Epidermal melanocyte (primary cell): ENCODE measurements around the gene LINC01488.
A peak's percentile ranks its signal among the peaks of the same experiment; 100 is the strongest.

Source experiments
- DNase-seq: peaks from one replicate; pipeline ENCODE4 v3.0.0; 2011; ENCODE audit warnings: low spot score; ENCODE audit not compliant: insufficient read length

The LINC01488 gene

GRCh38 chr11:69481393-69481844 lies at the start of gene LINC01488:
TSS of gene LINC01488 (plus strand) at chr11:69481663.
- DNase-seq: no peak

DNA sequence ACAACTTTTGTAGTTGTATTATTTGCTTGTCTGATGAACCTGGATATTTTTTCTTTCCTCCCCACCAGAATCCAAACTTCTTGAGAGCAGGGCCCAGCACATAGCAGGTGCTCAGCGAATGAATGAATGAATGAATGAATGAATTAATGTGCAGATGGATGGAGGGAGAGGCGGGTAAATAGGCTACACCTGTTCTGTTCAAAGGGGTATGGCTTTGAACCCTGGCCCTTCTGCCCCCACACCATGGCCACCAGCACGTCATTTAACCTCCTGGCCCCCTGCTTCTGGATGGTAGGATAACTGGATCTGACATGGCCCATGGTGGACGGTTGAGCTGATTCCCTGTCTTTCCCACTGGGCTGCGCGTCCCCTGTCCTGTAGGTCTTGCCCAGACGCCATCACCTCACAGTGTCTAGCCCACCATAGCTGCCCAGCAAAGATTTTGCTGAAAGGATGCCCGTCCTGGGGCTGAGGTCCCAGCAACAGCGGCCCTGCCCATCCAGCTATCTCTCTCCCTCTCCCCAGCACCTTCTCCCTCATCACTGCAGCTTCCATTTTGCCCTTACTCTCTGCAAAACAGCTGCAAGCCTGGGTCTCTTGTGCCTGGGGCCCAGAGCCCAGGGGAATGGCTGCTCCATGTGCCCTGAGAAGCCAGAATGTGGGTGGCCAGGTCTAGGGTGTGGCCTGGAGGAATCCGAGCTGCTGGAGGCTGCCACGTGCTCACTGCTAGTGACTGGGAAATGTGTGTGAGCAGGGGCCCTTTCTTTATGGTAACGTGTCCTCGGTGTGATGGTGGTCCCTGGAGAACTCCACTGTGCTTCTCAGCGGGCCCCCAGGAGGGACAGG lies 49.3 kb upstream of the LINC01488 start:
- DNase-seq: no peak

DNA sequence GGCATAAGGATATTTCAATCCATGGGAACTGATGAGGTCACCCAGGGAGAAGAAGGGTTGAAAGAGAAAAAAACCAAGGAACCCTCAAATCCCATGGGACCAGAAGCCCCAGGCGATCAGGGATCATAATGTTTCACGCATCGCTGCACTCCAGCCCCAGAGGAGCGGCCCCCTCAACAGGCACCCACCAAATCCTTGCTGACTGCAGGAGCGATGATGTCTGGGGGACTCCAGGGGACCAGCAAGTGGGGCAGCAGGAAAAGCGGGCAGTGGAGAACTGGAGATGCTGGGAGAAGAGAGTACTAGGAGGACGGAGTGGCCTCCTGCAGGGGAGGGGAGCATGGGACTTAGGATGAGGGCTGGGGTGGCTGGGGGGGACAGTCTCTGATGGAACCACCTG lies 47.7 kb upstream of the LINC01488 start:
- DNase-seq: no peak

DNA sequence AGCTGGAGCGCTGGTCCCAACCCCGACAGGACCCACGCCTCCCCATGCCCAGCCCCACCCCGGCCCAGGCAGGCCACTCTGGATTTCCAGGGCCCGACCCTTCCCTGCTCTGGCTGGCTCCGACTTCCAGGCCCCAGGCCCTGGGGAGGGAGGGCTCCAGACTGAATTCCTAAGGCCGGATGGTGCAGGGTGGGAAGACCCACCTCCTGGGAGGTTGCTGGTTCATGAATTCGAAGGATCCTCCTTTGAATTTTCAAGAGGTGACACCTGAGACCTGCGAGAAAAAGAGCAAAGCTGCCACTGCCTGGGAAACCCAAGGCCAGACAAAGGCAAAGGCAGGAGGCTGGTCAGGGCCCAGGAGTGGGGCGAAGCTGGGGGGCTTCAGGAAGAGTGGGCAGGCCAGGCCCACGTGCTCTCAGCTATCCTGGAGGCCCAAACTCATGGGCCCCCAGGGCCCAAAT lies 47.0 kb upstream of the LINC01488 start:
- no peak for DNase-seq

- DNase-seq: no peak
These were observed 46.1 kb upstream of the LINC01488 start for GRCh38 chr11:69435161-69435986.

DNA sequence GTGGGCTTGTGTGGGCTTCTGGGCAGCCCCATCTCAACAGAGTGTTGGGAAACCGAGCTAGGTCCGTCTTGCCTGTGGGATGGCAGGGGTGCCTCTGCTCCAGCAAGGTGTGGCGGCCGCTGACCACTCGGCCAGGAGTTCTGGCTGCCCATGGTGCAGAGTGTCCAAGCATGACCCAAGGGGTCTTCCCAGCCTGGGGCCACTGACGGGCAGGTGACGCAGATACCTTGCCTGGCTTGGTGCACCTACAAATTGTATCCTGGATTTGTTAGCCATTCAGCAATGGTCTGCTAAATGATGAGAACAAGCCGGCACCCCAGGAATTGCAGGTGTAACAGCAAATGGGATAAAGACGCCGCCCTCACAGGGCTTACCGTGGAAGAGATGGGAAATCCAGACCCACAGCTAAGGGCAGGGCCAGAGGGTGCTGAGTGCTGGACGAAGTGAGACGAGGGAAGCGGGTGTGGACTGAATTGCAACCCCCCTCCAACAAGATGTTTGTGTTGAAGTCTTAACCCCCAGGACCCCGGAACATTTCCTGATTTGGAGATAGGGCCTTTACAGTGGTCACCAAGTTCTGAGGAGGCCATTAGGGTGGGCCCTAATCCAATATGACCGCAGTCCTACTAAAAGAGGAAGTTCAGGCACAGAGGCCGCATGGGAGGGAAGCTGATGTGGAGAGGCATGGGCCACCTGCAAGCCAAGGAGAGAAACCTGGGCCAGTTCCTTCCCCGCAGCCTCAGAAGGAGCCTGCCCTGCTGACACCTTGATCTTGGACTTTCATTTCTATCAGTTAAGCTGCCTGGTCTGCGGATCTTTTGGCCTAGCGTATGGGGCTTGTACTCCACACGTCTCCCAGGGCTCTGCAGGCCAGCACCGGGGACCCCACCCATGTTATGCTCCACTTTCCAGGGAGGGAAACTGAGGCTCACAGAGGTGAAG lies 45.2 kb upstream of the LINC01488 start:
- DNase-seq: no peak

DNA sequence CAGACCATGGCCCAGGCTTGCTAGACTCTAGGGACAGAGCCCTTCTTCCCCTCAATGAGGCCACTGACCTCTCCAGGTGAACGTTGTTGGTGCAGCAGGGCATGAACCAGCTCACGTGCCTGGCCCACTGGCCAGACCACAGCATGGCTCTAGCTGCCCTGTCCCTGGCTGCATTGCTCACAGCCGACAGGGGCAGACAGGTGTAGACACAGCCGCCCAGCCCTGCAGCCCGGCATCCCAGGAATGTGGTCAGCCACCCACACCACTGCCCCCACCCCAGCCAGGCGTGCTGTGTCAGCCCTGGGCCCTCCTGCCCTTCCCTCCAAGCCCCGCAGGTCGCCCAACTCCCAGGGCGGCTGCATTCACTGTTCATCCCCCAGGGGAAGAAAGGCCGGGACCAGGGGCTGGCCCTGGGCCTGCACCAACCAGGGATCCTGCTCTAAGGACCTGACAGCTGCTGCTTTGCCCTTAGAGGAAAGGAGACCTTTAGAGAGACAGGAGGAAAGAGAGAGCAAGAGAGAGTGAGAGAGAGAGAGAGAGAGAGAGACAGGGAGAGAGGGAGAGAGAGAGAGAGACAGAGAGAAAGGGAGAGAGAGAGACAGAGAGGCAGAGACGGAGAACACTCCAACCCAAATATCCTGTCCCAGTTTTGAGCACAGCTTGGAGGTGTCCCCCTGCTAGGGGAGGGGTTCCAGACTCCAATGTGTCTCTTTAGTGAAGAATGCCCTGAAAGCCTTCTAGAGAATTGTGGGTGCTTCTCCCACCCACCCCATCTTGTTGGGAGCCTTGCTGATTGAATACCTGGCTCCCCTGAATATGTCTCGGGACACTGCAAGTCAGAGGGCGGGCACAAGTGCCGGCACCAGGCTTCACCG lies 44.2 kb upstream of the LINC01488 start:
- no peak for DNase-seq

- DNase-seq: no peak
These were observed 43.6 kb upstream of the LINC01488 start for GRCh38 chr11:69437876-69438205.

DNA sequence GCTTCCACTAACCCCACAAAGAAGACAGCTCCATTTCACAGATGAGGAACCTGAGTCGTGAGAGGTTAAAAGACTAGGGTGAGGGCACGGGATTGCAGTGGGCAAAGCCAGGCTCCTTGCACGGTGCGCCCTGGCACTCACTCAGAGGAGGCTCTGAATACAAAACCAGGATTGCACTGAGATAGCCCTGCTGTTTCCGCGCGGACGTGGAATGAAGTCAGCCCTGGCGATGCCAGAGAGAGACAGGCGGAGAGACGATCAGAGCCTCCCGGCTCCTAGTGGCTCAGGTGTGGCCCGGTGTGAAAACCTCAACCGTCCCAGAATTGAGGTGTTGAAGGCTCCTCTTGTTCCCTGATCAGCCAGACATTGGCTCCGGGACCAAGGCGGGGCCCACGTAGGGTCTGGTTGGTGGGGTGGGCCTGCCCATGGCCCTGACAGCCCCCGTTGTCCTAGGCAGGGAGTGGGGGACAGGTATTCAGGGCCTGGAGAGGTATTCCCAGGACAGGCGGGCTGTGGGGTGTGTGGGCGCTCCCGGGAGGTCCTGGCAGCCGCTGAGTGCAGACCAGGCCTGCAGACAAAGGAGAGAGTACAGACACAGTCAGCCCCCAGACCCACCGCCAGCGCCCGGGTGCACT lies 43.1 kb upstream of the LINC01488 start:
- DNase-seq: no peak

DNA sequence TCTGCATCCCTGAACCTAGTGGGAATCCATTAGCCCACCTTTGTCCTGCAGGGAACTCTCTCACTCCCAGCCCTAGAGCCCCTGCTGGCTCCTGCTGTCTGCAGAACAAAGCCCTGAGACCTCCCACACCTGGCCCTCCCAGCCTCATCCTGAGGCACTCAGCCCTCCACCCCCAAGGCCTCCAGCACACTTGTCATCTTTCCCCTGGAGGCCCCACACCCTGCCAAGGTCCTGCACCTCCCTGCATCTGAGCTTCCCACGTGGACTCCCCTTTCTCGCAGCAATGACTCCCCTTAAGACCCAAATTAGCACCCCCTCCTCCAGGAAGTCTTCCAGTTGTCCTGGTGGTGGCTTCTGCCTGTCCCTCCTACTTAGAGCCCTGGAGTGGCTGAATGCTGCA lies 42.3 kb upstream of the LINC01488 start:
- DNase-seq: no peak

- DNase-seq: no peak
These were observed 41.6 kb upstream of the LINC01488 start for GRCh38 chr11:69439651-69440464.

DNA sequence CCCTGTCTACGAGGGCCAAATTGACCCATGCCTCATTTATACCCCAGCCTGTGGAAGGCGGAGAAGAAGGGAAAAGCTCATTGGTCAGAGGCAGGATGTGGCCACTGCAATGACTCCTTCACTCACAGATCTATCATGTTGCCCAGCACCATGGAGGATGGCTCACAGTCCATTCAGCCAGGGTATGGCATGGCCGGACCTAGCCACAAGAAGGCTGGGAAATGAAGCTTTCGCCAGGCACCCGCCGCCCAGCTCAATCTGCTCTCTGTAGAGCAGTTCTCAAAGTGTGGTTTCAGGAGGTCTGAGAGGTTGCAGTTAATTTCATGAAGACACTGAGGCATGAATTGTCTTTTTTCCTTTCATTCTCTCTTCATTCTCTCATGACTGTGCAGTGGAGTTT lies 40.6 kb upstream of the LINC01488 start:
- no peak for DNase-seq

DNA sequence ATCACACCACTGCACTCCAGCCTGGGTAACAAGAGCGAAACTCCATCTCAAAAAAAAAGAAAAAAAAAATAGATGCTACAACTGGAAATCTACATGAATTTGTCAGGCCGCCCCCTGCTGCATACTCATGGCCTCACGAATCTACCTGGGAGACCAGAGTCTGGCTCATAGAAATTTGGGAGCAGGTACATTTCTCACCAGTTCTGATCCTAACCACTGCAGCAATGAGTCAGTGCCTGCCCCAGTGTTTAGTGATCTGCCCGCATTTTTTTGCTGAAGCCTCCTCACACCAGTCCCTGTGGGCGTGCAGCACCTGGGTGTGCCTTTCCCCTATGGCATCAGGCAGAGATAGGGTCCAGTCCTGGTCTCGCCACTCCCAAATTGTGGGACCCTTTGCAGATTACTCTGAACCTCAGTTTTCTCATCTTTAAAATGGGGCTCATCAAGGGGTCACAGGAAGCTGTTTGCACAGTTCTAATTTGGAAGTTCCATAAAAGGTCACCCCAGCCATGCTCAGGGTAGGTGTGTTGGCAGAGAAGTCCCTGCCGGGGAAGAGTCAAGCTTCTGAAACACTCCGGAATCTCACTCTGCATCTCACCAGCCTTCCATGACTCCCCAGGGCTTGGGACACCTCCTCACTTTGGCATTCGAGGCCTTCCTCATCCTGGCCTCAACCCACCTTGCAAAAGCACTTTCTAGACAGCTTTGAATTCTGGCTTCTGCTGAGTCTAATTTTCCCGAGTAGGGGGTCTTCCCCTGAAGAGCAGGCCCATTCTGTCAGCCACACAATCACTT lies 39.3 kb upstream of the LINC01488 start:
- DNase-seq: no peak

GRCh38 chr11:69442807-69443137 lies 38.7 kb upstream of the LINC01488 start:
- peak; percentile 83 for DNase-seq

DNA sequence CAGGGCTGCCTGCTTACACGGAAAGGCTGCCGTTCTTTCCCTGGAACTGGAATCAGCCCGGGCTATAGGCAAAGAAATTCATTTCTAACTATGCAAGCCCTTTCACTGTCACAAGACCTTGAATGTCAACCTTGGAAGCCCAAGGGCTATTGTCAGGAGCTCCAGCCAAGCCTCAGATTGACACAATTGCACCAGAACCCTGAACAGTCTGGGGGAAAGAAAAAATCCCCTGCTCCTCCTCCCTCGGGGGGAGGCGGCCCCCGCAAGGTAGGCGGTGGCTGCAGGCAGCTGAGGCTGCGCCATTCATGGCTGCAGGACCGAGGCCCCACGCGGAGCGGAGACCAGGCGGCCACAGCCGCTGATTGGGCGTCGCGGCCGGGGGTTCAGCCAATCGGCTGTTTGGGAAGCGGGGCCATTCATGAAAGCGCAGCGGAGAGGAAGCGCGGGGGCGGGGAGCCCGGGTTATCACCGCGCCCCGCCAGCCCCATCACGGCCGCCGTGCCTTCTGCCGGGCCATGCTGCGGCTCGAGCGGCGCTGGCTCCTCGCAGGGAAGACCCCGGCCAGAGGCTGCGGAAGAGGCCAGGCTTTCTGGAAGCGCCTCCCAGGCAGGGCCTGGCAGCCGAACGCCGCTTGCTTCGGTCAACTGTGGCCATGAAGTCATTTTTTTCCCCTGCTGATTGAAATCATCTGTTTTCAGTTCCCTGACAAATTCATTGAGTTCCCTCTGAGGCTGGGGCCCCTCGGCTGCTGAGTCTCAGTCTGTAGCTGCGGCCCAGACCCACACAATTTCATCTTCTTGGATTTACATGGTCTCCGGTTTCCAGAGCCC lies 38.1 kb upstream of the LINC01488 start:
- peak; percentile 89 for DNase-seq

DNA sequence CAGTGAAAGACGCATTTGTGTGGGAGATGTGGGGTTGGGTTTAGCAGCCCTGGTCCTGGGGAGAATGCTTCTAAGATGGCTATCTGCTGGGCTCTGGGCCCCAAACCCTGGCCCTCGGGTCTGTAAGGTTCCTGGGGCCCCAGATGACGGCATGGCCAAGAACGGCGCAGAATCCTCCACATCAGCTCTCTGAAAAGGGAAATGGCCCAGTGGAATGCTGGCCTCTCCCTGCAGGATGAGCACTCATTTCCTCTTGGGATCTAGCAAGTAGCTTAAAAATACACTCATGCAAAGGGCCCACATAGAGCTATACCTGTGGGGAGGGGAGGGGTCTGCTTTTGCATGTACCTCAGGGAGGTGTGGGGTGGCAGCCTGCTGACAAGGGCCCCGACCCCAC lies 37.5 kb upstream of the LINC01488 start:
- no peak for DNase-seq

DNA sequence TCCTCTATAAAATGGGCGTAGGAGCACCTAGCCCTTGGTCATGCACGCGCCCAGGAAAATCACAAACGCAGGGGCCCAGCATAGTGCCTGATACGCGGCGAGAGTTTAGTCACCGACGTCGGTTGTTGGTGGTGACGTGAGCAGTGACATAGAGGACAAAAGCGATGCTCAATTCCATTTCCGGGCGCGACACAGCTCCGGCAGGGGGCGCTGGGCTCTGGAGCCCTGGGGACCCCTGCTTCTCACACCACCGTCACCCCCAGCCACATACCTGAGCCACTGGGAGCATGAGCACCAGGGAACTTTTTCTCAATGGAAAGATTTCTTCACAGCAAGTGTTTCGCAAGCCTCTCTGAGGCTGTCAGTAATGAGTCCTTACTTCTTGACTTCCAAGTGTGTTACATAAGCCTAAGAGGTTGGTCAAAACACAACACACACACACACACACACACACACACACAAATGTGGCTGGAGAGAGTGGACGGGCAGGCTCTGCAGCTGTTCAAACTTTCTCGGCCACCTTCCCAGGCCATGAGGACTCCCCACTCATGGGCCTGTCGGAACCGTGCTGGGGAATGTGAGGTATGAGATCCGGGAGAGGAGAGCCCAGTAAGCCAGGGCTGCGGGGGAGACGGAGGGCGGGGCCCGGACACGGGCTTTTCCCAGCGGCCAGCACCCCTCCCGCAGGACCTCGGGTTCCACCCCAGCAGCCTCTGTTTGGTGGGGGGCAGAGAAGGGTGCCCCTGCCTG lies 36.9 kb upstream of the LINC01488 start:
- DNase-seq: no peak
